NCI-H748 treated with DMSO at 0.1 percent for 48 hours (cell line): ENCODE measurements around the gene ZFAND6.

Experiments used
- DNase-seq: peaks from one replicate; lab custom pipeline; 2025; lab: John Stamatoyannopoulos, UW

ZFAND6 gene

GRCh38 chr15:80052597-80053304 is 6.7 kb upstream of the ZFAND6 start:
- DNase-seq, result no peak

- DNase-seq, result no peak
Observed at GRCh38 chr15:80055933-80056332, 3.5 kb upstream of the ZFAND6 start.

GRCh38 chr15:80058044-80058443 is 1.4 kb upstream of the ZFAND6 start:
- no peak for DNase-seq

- peak; percentile 27 for DNase-seq
Observed at GRCh38 chr15:80059786-80060355, 395 bp downstream of the ZFAND6 start.

GRCh38 chr15:80060356-80061006 is 1.0 kb downstream of the ZFAND6 start:
- DNase-seq, result no peak

- DNase-seq, result no peak
Observed at GRCh38 chr15:80061582-80061981, 2.1 kb downstream of the ZFAND6 start.

GRCh38 chr15:80066912-80067311 is 7.4 kb downstream of the ZFAND6 start:
- no peak for DNase-seq

- DNase-seq, result no peak
Observed at GRCh38 chr15:80068578-80068977, 9.1 kb downstream of the ZFAND6 start.

- DNase-seq, result peak; percentile 6
Observed at GRCh38 chr15:80070840-80071239, 11.4 kb downstream of the ZFAND6 start.

GRCh38 chr15:80071652-80072051 is 12.2 kb downstream of the ZFAND6 start:
- DNase-seq, result no peak

GRCh38 chr15:80072285-80072994 is 13.0 kb downstream of the ZFAND6 start:
- DNase-seq, result peak; percentile 89

- DNase-seq, result no peak
Observed at GRCh38 chr15:80073197-80073596, 13.7 kb downstream of the ZFAND6 start.

GRCh38 chr15:80076321-80077318 is 17.1 kb downstream of the ZFAND6 start:
- DNase-seq, result no peak

GRCh38 chr15:80081390-80081789 is 21.9 kb downstream of the ZFAND6 start:
- no peak for DNase-seq

- DNase-seq, result no peak
Observed at GRCh38 chr15:80087104-80087503, 27.6 kb downstream of the ZFAND6 start.

- DNase-seq, result no peak
Observed at GRCh38 chr15:80090041-80090440, 30.6 kb downstream of the ZFAND6 start.

GRCh38 chr15:80090879-80091503 is 31.5 kb downstream of the ZFAND6 start:
- DNase-seq, result no peak

GRCh38 chr15:80093854-80094418 is 34.5 kb downstream of the ZFAND6 start:
- no peak for DNase-seq

GRCh38 chr15:80095511-80095910 is 36.0 kb downstream of the ZFAND6 start:
- DNase-seq, result no peak

- no peak for DNase-seq
Observed at GRCh38 chr15:80095969-80096368, 36.5 kb downstream of the ZFAND6 start.

- no peak for DNase-seq
Observed at GRCh38 chr15:80098341-80098740, 38.9 kb downstream of the ZFAND6 start.
